Ramos (cell line): Measurements from ENCODE around the gene NADSYN1.

Experiments
- in situ Hi-C: fragments of 300-500 bp; cut with MboI; formaldehyde crosslinking; loops from one replicate; pipeline ENCODE4 v1.14.3; 2022; ENCODE audit warnings: low sequenced_read_pairs; ENCODE audit not compliant: unreplicated experiment

NADSYN1 gene

DNA sequence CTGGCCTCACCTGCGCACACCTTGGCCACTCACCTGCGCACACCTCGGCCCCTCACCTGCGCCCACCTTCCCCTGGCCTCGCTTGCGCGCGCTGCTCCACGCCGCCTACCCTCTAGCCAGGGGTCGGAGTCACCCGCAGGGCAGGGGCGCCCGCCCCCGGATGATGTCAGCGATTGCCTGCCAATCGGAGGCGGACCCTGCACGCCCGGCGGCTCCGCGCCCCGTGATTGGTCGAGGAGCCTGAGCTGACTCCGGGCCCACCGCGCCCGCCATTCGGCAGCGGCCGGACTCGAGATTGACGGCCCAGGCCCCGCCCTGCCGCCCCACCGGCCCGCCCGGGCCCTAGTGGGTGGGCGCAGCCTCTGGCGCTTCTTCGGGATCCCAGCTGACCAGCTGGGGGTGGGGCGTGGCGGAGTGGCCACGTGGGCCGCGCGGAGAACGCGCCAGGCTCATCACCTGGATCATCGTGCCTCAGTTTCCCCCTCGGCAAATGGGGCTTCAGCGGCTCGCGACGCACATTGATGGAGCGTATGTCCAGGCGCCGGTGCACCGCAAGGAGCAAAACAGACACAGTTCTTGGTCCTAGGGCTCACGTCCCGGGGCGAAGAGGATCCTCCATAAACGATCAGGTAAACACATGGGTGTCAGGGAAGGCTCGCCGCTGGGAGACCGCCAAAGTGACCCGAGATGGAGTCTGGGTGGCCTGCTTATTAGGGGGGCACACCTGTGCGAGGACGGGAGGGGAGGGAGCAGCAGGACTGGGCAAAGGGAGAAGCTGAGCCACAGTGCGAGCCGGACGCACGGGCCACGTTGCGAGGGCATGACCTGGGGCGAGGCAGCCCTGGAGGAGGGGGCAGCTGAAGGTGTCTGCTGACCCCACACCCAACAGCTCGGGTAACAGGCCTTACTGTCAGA is 4.5 kb upstream of the NADSYN1 start, which contains the start of gene DHCR7:
Gene DHCR7, minus strand, starts transcription at position 137 of the 915 bp plus-strand sequence. CDS start 3,441 bp downstream, outside the sequence.
- in situ Hi-C loops, result no loop called here

DNA sequence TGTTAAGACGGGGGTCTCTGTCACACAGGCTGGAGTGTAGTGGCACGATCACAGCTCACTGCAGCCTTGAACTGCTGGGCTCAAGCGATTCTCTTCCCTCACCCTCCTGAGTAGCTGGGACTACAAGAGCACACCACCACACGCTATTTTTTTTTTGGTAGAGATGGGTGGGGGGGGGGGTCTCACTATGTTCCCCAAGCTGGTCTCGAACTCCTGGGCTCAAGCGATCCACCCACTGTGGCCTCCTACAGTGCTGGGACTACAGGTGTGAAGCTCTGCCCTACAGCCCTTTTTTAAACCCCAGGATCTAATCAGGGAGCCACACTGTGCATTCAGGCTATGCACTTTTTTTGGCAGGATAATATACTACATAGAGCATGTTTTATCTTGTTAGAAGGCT is 3.4 kb upstream of the NADSYN1 start:
- in situ Hi-C loops, result no loop called here

DNA sequence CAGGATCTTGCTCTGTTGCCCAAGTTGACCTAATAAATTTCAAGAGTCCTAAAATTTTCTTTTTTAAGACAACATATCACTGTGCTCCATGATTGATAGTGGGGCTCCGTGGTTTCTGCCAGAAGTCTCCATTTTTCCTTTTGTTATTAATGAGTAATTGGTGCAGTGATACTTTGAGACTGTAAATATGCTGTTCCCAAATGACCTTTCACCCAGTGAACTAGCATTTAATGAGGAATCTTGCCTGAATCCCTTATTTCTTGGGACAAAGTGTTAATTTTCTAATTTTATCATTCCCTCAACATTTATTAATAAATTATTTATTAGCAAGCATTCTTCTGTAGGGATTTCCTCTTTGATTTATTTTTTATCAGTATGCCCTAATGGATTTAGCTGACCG is 2.5 kb upstream of the NADSYN1 start:
- in situ Hi-C loops, result no loop called here

DNA sequence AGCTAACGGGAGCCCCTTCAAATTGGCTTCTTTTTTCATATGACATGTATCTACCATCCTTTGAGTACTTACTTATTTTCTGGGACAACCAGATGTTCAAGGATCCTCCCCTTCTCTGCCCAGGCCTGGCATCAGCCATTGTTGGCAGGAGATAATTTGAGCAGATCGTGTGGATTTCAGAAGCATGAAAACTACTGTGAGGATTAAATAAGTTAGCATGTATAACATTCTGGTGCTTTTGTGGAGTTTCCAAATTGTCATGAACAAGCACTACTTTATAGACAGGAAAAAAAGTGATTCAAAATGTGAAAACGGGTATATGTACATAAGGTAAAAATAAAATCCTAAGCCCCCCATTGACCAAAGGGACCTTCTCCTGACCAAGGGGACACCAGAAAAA is 2.1 kb upstream of the NADSYN1 start:
- in situ Hi-C loops, result no loop called here

DNA sequence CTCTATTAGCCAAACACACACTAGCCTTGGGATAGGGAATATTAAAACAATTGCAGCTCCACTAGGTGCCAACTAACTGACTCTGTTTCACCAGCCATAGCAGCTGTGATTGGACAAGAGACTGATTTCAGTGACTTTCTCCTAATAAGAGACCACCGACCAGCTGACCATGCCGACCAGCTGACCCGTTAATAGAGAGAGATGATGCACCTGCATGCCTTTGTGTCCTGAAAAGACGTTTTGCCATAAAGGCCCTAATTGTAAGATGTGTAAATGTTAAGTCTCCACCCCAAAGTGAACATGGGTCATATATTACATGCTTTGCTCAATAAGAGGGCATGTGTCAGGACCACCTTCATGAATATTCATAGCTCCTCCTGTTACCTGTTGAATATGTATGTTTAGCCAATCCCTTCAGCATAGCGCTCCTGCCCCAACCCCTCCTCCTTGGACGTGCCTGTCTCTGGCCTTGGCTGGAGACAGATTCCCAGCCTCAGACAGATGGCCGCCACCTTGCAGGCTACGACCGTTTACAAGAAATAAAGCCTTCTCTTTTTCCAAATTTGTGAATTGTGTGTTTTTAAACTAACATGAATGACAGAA is 1.3 kb upstream of the NADSYN1 start:
- in situ Hi-C loops, result no loop called here

DNA sequence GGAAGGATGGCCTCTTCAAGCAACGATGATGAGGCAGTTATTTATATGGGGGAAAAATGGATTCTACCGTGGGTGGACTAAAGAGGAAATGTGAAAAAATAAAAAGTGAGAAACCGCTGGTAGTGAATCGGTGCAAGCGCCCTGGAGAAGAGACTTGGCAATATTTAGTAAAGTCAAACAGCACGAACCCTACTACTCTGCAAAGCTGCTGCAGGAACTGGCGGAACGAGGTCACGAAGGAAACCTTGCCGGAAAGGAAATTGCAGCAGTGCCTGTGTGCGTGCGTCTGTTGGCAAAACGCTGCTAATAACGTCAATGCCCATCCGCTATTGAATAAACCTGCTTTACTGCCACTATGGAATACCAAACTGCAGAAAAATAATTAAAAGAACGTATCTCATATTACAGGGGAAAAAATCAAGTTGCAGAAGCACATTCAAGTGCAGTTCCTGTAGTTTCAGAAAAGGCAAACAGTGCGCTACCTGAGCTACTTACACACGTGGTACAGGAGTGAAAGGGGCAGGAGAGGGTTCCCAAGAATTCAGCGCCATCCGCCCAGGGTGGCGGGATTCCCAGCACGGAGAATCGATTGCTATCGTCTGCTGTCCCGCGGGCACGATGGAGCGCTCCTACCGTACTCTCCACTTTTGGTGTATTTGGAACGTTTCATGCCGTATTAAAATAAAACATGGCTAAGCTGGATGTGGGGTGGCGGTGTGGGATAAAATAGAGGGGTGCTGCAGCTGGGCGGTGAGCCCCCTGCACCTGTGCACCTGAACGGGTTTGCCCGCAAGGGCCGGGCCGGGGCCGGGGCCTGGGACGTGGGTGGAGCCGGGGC is 585 bp upstream of the NADSYN1 start:
- in situ Hi-C loops, result no loop called here

DNA sequence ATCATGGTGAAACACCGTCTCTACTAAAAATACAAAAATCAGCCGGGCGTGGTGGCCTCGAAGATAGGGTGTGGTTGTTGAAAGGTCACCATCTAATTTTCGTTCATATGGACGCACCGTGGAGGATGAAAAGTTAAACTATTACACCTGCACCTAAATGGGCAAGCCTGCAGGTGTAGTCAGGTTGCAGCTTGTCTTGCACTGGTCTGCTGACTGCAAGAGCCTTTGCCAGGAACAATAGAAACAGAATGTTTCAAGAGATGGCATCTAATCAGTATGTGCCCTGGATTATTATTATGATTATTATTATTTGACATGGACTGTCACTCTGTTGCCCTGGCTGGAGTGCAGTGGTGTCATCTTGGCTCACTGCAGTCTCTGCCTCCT is 908 bp downstream of the NADSYN1 start:
- in situ Hi-C loops, result no loop called here

DNA sequence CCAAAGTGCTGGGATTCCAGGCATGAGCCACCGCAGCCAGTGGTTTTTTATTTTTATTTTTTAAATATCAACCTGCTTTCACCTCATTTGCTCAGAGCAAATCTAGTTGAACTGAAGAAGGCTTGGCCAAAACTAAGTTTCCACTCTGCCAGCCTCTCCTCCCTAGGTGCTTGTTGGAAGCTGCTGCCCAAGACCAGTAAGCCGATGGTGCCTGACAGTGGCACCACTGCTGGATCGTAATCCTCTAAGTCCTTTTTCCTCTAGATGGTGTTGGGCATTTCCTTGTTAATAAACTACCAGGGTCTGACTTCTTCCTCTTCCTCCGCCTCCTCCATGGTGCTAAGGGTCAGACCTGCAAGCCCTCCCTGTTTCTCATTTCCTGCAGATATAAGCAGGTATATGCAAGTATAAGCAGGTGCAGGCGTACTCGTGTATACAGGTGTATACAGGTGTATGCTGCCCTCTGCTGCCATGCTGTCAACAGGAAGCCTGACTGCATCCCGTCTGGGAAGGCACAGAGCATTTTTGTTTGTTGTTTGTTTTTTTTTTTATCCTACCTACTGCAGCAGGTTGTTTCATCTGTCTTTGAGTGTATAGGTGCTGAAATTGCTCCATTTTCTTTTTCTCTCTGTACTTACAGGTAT is 1.6 kb downstream of the NADSYN1 start:
- in situ Hi-C loops, result no loop called here

DNA sequence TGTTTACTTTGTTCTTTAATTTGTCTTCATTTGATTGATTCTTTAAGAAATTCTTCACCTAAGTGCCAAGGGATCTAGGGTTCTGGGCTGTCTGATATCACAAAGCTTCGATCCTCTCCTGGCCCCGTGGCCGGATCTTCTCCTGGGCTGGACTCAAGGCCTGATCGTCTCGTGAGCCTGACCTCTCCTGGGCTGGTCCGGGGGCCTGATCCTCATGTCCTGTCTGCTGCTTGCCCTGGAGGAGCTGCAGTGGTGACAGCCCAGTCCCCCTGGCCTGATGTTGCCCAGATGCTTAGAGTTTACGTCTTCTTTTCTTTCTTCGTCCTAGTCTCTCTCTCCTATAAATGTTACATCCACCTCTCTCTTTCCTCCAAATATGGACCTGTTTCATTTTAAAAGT is 3.3 kb downstream of the NADSYN1 start:
- in situ Hi-C loops, result no loop called here

DNA sequence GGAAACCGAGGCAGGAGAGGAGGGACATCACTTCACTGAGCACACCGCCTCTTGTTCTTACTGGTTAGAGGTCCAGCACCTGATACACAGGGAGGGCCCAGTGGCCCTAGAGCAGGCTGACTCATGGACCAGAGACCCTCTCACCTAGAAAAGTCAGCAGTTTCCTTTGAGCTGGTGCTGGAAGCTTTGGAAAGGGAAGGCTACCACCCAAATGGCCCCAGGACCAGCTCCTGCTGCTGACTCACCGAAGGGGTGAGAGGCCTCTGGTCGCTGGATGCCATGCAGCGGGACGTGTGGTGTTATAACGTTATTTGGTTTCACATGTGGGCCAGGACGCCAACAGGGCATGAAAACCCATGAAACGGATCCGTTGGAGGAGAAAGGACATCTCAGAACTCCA is 3.8 kb downstream of the NADSYN1 start:
- in situ Hi-C loops, result no loop called here

DNA sequence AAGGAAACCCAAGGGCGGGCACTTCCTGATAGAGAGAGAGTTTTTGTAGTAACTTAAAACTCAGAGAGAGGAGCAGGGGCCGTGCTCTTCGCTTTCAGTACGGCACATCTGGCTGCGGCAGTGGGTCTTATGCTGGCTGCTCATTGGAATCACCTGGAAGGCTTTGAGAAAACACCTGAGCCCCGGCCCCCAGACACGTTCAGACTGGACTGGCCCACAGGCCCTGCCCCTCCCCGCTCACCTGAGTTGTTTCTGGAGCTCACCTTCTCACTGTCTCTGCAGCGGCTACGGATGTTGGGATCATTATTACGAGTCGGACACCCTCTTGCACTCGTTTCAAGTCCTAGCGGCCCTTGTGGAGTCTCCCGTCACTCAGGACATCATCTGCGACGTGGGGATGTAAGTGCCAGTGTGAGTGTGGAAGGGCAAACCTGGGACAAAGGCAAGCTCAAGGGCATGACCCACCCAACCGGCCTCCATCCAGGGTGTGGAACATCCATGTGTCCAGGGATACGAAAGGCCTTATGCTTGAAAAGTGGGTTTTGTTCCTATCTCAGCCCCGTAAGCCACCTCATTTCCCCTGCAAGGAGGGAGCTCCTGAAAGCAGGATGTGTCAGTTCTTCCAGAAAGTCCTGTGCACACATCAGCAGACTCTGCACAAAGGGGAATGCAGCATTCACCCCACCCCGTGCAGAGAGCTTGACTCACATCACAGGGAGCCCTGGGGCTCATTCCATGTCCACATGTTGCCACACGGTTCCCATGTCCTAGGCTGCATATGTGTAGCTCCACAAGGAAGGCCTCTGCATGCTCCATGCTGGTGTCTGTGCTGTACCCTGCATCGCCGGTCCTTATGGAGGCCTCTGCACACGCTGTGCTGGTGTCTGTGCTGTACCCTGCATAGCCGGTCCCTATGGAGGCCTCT is 5.4 kb downstream of the NADSYN1 start:
- in situ Hi-C loops, result no loop called here

DNA sequence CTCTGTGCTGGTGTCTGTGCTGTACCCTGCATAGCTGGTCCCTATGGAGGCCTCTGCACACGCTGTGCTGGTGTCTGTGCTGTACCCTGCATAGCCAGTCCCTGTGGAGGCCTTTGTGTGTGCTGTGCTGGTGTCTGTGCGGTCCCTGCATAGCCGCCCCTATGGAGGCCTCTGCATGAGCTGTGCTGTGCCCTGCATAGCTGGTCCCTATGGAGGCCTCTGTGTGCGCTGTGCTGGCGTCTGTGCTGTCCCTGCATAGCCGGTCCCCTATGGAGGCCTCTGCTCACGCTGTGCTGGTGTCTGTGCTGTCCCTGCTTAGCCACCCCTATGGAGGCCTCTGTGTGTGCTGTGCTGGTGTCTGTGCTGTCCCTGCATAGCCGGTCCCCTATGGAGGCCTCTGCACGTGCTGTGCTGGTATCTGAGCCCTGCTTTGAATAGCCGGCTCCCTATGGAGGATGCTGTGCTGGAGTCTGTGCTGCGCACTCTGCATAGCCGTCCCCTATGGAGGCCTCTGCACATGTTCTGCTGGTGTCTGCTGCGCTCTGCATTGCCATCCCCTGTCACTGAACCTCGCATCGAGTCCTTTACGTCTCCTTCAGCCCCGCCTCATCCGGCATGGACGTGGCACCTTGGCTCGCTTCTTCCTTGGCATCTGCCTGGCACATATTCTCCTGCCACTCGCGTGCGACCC is 6.2 kb downstream of the NADSYN1 start:
- in situ Hi-C loops, result no loop called here

DNA sequence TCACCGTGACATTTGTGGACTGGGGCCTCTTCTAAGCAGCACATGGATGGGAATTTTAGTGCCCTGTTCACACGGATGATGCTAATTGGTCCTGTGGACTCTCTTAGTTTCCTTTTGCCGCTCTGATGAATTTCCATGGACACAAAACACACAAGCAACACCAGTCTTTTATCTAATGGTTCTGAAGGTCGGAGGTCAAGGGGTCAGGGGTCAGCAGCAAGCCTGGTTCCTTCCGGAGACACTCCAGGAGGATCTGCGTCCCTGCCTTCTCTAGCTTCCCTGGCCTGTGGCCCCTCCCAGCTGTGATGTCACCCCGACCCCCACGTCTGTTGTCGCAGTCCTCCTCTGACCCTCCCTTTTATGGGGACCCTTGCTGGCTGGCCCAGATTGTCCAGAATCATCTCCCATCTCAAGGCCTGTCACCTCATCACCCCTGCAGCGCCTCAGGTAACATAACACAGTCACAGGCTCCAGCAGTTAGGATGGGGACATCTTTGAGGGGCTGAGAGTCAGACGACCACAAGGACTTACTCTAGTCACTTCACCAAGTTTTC is 6.8 kb downstream of the NADSYN1 start:
- in situ Hi-C loops, result no loop called here

DNA sequence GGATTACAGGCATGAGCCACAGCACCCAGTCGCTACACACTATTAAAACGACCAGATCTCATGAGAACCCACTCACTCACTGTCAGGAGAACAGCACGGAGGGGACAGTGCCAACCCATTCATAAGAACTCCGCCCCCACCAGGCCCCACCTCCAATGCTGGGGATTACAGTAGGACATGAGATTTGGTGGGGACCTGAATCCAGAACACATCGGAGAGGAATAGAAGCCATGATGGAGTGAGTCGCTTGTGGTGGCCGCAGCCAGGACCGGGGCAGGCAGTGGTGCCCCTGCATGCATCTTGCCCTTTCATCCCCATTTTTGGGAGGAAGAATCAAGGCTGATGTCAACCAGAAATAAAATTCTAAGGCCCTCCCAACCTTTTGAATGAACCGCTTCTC is 8.7 kb downstream of the NADSYN1 start:
- in situ Hi-C loops, result no loop called here

DNA sequence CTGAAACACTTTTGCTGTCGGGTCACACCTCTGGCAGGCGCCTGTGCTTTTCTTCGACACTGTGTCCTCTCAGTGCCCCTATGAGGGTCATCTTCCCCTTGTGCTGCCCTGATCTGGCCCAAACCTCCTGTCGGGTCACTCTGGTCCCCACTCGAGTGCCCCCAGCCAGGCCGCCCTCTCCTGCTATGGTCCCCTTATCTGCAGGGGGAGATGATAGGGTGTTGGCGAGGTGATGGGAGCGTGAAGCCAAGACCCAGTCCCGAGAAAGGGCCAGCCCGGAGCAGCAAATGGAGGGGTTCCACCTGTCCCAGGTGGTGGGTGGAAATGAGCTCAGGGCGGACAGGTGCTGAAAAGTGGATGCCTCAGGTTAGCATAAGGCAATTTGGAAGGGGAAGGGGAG is 9.7 kb downstream of the NADSYN1 start:
- in situ Hi-C loops, result no loop called here

DNA sequence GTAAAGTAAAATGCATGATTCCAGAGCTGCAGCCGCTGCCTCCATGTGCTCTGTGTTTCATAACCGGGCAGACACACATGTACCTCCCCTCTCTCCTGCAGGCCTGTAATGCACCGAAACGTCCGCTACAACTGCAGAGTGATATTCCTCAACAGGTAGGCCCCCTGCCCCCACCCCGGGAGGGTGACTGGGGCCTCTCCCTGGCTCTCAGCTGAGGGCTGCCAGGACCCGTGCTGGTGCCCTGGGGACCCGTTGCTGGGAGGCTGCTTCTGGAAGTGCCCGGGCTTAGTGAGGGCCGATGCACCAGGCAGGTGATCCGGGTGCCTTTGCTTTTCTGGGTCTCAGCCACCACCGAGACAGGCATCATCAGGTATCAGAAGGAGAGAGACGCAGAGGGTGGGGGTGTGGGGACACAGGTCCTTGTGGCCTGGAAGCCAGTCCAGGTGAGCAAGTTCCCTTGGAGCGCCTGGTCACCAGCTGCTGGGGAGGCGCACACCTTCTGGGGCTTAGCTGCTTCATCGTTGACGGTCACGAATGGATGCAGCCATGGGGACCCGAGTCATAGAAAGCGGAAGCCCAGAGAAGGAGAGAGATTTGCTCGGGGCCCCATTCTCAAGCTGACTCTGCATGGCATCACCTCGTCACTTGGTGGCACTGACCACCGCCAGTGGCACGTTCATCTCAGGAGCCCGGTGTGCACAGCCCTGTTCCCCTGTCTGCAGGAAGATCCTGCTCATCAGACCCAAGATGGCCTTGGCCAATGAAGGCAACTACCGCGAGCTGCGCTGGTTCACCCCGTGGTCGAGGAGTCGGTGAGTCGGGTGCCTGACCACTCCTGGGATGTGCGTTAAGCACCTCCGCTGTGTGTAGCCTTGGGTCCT is 10.6 kb downstream of the NADSYN1 start:
- in situ Hi-C loops, result no loop called here

DNA sequence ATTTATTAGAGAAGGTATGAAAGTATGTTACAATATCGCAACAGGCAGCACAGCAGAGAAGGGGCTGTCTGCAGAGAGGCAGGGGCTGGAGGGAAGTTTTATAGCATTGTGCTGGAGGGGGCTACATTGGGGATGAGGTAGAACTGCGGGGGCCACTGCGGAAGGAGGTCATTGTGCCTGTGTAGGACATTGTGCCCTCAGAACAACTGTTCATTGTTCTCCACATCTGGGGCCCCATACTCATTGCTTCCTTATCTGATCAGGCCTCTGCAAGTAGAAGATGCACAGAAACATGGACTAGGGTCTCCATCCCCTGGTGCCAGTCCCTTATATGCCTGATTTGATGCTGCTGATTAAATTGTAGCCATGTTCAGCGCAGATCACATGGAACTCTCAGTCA is 12.1 kb downstream of the NADSYN1 start:
- in situ Hi-C loops, result no loop called here

DNA sequence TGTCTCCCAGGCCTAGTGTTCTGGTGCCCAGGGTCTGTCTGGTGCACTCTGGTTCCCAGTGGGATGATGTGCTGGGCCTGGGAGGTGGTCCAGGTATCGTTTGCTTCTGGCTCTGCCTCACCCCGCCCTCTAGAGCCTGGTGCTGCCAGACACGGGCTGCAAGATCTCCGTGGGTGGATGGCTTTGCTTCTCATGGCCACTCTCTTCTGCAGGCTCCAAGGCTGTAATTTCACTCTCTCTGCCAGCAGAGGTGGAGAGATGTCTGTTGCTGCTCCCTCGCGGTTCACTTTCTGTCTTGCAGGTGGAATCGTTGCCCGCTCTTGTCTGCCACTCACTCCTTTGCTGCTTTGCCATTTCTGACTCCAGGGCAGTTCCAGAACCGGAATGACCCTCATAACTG is 13.4 kb downstream of the NADSYN1 start:
- in situ Hi-C loops, result no loop called here
